OCI-LY1 (cell line): Measurements from ENCODE around the gene CHPF.

Experiments used
- H2AFZ ChIP-seq: fragments of 200-600 bp; sonication (generic), shearing (Covaris generic); 2 replicates; pipeline ENCODE4 v1.6.0; 2014; ENCODE audit warnings: antibody characterized with exemption, mild to moderate bottlenecking, low read length
- H3F3A ChIP-seq: fragments of 200-600 bp; sonication (generic), shearing (Covaris generic); 2 replicates; pipeline ENCODE4 v1.6.0; 2014; ENCODE audit warnings: mild to moderate bottlenecking, antibody characterized with exemption, low read length, moderate library complexity; ENCODE audit not compliant: insufficient read depth
- H3K27ac ChIP-seq: fragments of 200-600 bp; sonication (generic); 2 replicates; pipeline ENCODE4 v1.5.1; 2014; ENCODE audit warnings: low read length, mixed run types, mild to moderate bottlenecking, low read depth; ENCODE audit not compliant: poor library complexity, severe bottlenecking
- H3K27me3 ChIP-seq: fragments of 200-600 bp; sonication (generic); 2 replicates; pipeline ENCODE4 v1.6.0; 2014; ENCODE audit warnings: antibody characterized with exemption, mild to moderate bottlenecking, low read length, moderate library complexity; ENCODE audit not compliant: insufficient read depth
- H3K36me3 ChIP-seq: fragments of 200-600 bp; sonication (generic); 2 replicates; pipeline ENCODE4 v1.6.1; 2014; ENCODE audit warnings: mild to moderate bottlenecking, antibody characterized with exemption, low read length, moderate library complexity, mixed read lengths; ENCODE audit not compliant: insufficient read depth
- H3K4me1 ChIP-seq: fragments of 200-600 bp; sonication (generic); 2 replicates; pipeline ENCODE4 v1.5.1; 2014; ENCODE audit warnings: mild to moderate bottlenecking, low read length, moderate library complexity; ENCODE audit not compliant: insufficient read depth, severe bottlenecking
- H3K4me2 ChIP-seq: fragments of 200-600 bp; sonication (generic), shearing (Covaris generic); 2 replicates; pipeline ENCODE4 v1.6.1; 2014; ENCODE audit warnings: low read length
- H3K4me3 ChIP-seq: fragments of 200-600 bp; sonication (generic); 2 replicates; pipeline ENCODE4 v1.5.1; 2014; ENCODE audit warnings: low read length, low read depth, mild to moderate bottlenecking, mixed read lengths; ENCODE audit not compliant: poor library complexity, severe bottlenecking
- H3K79me2 ChIP-seq: fragments of 200-600 bp; shearing (Covaris generic); 2 replicates; pipeline ENCODE4 v1.6.1; 2016; ENCODE audit warnings: mixed run types, low read length, mixed read lengths; ENCODE audit not compliant: insufficient read depth
- H3K9ac ChIP-seq: fragments of 200-600 bp; sonication (generic), shearing (Covaris generic); 2 replicates; pipeline ENCODE4 v1.6.1; 2014; ENCODE audit warnings: mild to moderate bottlenecking, low read length, mixed read lengths
- H3K9me2 ChIP-seq: fragments of 200-600 bp; sonication (generic), shearing (Covaris generic); 2 replicates; pipeline ENCODE4 v1.6.1; 2014; ENCODE audit warnings: low read depth, mild to moderate bottlenecking, low read length, mixed read lengths
- H3K9me3 ChIP-seq: fragments of 200-600 bp; shearing (Covaris generic); 2 replicates; pipeline ENCODE4 v1.6.1; 2014; ENCODE audit warnings: low read length, mixed read lengths
- H4K20me1 ChIP-seq: fragments of 200-600 bp; sonication (generic), shearing (Covaris generic); 2 replicates; pipeline ENCODE4 v1.6.0; 2016; ENCODE audit warnings: mild to moderate bottlenecking, low read length; ENCODE audit not compliant: insufficient read depth
- EZH2 ChIP-seq: fragments of 200-600 bp; sonication (generic), shearing (Covaris generic); IDR thresholded peaks from 2 replicates; pipeline ENCODE4 v1.8.0; 2017; ENCODE audit warnings: borderline replicate concordance, mixed run types, mild to moderate bottlenecking, antibody characterized with exemption, low read length, moderate library complexity, mixed read lengths
- TF ChIP-seq, protein P1 (sequence below): fragments of 200-600 bp; sonication (generic), shearing (Covaris generic); IDR thresholded peaks from 2 replicates; pipeline ENCODE4 v1.5.1; 2017; ENCODE audit warnings: mild to moderate bottlenecking, antibody characterized with exemption, low read length, moderate library complexity, mixed read lengths

The CHPF gene

DNA sequence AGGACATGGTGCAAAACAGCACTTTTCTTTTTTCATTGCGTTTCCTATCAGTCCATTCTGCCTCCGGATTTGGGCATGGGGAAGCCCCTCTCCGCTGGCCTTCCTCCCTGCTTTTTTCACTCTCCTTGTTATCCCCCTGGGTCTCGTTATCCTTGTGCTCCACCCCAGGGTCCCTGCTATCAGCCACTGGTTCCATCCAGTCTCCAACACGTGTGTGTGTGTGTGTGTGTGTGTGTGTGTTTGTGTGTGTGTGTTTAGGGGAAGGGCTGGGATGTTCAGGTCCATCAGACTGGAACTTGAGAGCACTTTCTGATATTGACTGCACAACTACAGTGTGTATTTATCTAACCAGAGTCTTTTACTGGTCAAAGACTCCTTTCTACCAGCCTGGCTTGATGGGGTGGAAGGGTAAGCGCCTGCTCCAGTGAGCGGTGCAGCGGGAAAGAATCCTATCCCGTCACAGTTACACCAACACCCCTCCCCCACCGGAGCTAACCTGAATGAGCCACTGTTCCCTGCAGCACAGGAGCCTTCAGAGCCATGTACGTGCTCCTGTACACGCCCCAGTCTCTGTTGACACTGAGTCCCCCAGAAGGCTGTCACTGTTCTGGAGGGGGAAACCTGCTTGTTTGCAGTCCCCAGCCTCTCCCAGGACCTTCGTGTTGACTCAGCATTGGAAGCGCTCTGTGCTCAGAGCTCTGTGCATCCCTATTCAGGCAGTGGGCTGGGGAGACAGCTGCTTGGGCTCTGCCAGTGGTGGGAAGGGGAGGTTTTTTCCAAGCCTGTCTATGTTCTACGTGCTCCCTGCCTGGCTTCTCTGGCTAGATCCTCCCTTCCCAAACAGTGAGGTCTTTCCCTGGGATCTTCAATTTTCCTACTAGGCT, 33.1 kb upstream of the CHPF start:
- Histone ChIP-seq H3K36me3 (no peaks in the 10 kb centered on the region), H3F3A (no peaks in the 10 kb centered on the region), H3K9me2 (no peaks in the 10 kb centered on the region), H3K9me3 (no peaks in the 10 kb centered on the region), H4K20me1 (no peaks in the 10 kb centered on the region), H3K4me1 (no peaks in the 10 kb centered on the region), H2AFZ (no peak overlapping the region), H3K4me3 (no peak overlapping the region), H3K79me2 (no peaks in the 10 kb centered on the region), H3K27me3 (no peaks in the 10 kb centered on the region), H3K4me2 (no peak overlapping the region), H3K27ac (no peak overlapping the region), H3K9ac (no peak overlapping the region)
- TF ChIP-seq, protein P1, sequence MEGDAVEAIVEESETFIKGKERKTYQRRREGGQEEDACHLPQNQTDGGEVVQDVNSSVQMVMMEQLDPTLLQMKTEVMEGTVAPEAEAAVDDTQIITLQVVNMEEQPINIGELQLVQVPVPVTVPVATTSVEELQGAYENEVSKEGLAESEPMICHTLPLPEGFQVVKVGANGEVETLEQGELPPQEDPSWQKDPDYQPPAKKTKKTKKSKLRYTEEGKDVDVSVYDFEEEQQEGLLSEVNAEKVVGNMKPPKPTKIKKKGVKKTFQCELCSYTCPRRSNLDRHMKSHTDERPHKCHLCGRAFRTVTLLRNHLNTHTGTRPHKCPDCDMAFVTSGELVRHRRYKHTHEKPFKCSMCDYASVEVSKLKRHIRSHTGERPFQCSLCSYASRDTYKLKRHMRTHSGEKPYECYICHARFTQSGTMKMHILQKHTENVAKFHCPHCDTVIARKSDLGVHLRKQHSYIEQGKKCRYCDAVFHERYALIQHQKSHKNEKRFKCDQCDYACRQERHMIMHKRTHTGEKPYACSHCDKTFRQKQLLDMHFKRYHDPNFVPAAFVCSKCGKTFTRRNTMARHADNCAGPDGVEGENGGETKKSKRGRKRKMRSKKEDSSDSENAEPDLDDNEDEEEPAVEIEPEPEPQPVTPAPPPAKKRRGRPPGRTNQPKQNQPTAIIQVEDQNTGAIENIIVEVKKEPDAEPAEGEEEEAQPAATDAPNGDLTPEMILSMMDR, result no peak
- TF ChIP-seq EZH2, result no peak

DNA sequence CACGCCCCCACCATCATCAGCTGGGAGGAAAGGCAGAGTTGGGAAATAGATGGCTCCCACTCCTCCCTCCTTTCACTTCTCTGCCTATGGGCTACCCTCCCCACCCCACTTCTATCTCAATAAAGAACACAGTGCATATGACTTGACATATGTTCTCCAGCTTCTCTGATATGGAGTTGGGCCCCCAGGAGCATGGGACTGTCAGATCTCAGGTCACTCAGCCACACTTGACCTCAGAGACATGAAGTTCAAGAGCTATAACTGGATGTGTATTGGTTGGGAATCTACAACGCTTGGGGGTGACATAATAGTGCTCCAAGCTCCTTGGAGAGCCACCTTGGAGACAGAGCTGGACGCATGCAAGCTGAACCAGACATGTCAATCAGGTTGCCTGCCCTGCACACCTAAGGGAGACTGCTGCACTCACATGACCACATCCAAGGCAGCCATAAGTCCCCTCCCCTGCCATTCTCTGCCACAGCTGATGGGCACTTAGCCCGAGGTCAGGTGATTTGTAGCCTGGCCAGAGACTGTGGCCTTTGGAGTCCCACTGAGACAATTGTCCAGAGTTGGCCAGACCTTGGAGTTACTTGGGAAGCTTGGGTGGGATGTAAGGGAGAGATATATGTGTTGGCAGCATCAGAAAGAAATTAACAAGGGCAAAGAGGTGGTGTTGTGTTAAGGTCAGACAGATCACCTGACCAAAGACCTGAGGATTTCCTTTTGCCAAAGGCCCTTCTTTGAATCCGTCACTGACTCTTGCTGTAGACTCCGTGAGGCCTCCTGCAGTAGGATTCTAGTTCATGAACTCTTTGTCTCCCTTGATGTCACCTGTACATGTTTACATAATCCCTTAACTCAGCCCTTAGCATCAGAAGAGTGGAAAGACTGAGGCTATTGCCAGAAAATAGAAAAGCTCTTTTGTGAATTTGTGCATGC, 32.2 kb upstream of the CHPF start:
- Histone ChIP-seq H3K79me2 (no peaks in the 10 kb centered on the region), H3K27me3 (no peaks in the 10 kb centered on the region), H3K4me2 (no peak overlapping the region), H3K27ac (no peak overlapping the region), H3K9ac (no peak overlapping the region), H3K4me1 (no peaks in the 10 kb centered on the region), H3K36me3 (no peaks in the 10 kb centered on the region), H2AFZ (no peak overlapping the region), H3F3A (no peaks in the 10 kb centered on the region), H3K9me2 (no peaks in the 10 kb centered on the region), H3K9me3 (no peaks in the 10 kb centered on the region), H4K20me1 (no peaks in the 10 kb centered on the region), H3K4me3 (no peak overlapping the region)
- TF ChIP-seq EZH2, result no peak
- TF ChIP-seq, protein P1, result no peak

DNA sequence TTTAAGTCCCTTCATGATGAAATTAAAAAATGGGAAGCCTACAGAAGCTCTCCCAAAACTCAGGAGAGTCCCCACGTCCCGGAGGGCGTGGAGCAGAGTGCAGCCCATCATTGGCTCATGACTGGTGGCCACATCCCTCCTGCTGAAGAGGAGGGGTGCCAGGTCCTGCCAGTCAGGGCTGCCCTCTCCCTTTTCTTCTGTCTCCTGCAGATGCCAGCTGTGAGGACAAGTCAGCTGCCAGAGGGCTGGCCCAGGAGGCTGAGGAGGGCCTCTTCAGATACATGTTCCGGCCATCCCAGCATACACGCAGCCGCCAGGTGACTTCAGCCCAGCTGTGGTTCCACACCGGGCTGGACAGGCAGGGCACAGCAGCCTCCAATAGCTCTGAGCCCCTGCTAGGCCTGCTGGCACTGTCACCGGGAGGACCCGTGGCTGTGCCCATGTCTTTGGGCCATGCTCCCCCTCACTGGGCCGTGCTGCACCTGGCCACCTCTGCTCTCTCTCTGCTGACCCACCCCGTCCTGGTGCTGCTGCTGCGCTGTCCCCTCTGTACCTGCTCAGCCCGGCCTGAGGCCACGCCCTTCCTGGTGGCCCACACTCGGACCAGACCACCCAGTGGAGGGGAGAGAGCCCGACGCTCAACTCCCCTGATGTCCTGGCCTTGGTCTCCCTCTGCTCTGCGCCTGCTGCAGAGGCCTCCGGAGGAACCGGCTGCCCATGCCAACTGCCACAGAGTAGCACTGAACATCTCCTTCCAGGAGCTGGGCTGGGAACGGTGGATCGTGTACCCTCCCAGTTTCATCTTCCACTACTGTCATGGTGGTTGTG, 31.1 kb upstream of the CHPF start:
- no peaks in the 10 kb centered on the region for H3F3A ChIP-seq
- H4K20me1 ChIP-seq, result no peaks in the 10 kb centered on the region
- no peaks in the 10 kb centered on the region for H3K27me3 ChIP-seq
- no peak overlapping the region for H3K27ac ChIP-seq
- no peaks in the 10 kb centered on the region for H3K9me3 ChIP-seq
- H3K4me1 ChIP-seq, result no peaks in the 10 kb centered on the region
- no peaks in the 10 kb centered on the region for H3K9me2 ChIP-seq
- H3K9ac ChIP-seq, result no peak overlapping the region
- no peak overlapping the region for H3K4me2 ChIP-seq
- H3K36me3 ChIP-seq, result no peaks in the 10 kb centered on the region
- H3K79me2 ChIP-seq, result no peaks in the 10 kb centered on the region
- H2AFZ ChIP-seq, result no peak overlapping the region
- TF ChIP-seq, protein P1, result no peak
- TF ChIP-seq EZH2, result no peak
- no peak overlapping the region for H3K4me3 ChIP-seq
